ENCODE data around the gene CDKAL1.

- TF ChIP-seq CTCF (IDR thresholded peaks at IDR 0.05) (no peak), POLR2AphosphoS5 (IDR thresholded peaks at IDR 0.05; ENCODE audit: insufficient read depth in 1 of 2, low read depth in 1 of 2) (no peak)
These were observed 168.8 kb downstream of the CDKAL1 start for GRCh38 chr6:20703049-20703448.

Measured in vagina (tissue), 2 donors.